ENCODE results near the gene SAC3D1. TPM values are rescaled to one million over a fixed set of nuclear protein-coding genes. Genes with fewer than 3 reads are reported as not detected.

The SAC3D1 gene
- total RNA-seq, 1 donor from 2014 or later: 19.6 TPM

GRCh38 chr11:65085446-65085845, 44.4 kb downstream of the SAC3D1 start:
- no peak for TF ChIP-seq CTCF (IDR thresholded peaks at IDR 0.05)
- peaks cover 10% of the 10 kb centered on the region in 2 donors for H3K4me1 ChIP-seq
- DNase-seq (ENCODE audit: low spot score in 2 of 2): no peak
- no peaks in the 10 kb centered on the region for H3K27me3 ChIP-seq
- peaks cover 28 to 43% of the 10 kb centered on the region in 2 donors for H3K36me3 ChIP-seq
- no peaks in the 10 kb centered on the region for H3K9me3 ChIP-seq
- intact Hi-C loops (cut with DNase I): loop anchor here (10.0 kb wide), 1 partner anchor 281 kb away; the partner anchor contains the start of gene MAP4K2
- peak overlapping the region in 1 of 2 donors; percentile 90 for H3K4me3 ChIP-seq
- no peak overlapping the region for H3K27ac ChIP-seq

GRCh38 chr11:65086809-65087208, 45.8 kb downstream of the SAC3D1 start:
- TF ChIP-seq CTCF (IDR thresholded peaks at IDR 0.05): no peak
- Histone ChIP-seq H3K9me3 (no peaks in the 10 kb centered on the region), H3K27ac (no peak overlapping the region), H3K4me1 (peaks cover 10% of the 10 kb centered on the region in 2 donors), H3K36me3 (peaks cover 28 to 43% of the 10 kb centered on the region in 2 donors), H3K4me3 (no peak overlapping the region), H3K27me3 (no peaks in the 10 kb centered on the region)
- intact Hi-C loops (cut with DNase I): loop anchor here (10.0 kb wide), 1 partner anchor 282 kb away; the partner anchor contains the start of gene MAP4K2
- no peak for DNase-seq (ENCODE audit: low spot score in 2 of 2)

GRCh38 chr11:65087216-65087615, 46.2 kb downstream of the SAC3D1 start:
- no peaks in the 10 kb centered on the region for H3K27me3 ChIP-seq
- no peak overlapping the region for H3K4me3 ChIP-seq
- no peak overlapping the region for H3K27ac ChIP-seq
- H3K9me3 ChIP-seq: no peaks in the 10 kb centered on the region
- DNase-seq (ENCODE audit: low spot score in 2 of 2): no peak
- H3K36me3 ChIP-seq: peaks cover 28 to 43% of the 10 kb centered on the region in 2 donors
- H3K4me1 ChIP-seq: peaks cover 10% of the 10 kb centered on the region in 2 donors
- intact Hi-C loops (cut with DNase I): loop anchor here (10.0 kb wide), 1 partner anchor 282 kb away; the partner anchor contains the start of gene MAP4K2
- TF ChIP-seq CTCF (IDR thresholded peaks at IDR 0.05): no peak

GRCh38 chr11:65087827-65088226, 46.8 kb downstream of the SAC3D1 start:
- no peak for DNase-seq (ENCODE audit: low spot score in 2 of 2)
- intact Hi-C loops (cut with DNase I): loop anchor here (10.0 kb wide), 1 partner anchor 283 kb away; the partner anchor contains the start of gene MAP4K2
- Histone ChIP-seq H3K36me3 (peaks cover 28 to 43% of the 10 kb centered on the region in 2 donors), H3K4me3 (no peak overlapping the region), H3K27me3 (no peaks in the 10 kb centered on the region), H3K27ac (no peak overlapping the region), H3K9me3 (no peaks in the 10 kb centered on the region), H3K4me1 (peaks cover 10% of the 10 kb centered on the region in 2 donors)
- TF ChIP-seq CTCF (IDR thresholded peaks at IDR 0.05): no peak

GRCh38 chr11:65089621-65090020, 48.6 kb downstream of the SAC3D1 start:
- Histone ChIP-seq H3K27ac (no peak overlapping the region), H3K4me3 (no peak overlapping the region), H3K9me3 (no peaks in the 10 kb centered on the region), H3K36me3 (peaks cover 28 to 43% of the 10 kb centered on the region in 2 donors), H3K4me1 (peaks cover 8 to 9% of the 10 kb centered on the region in 2 donors), H3K27me3 (no peaks in the 10 kb centered on the region)
- DNase-seq (ENCODE audit: low spot score in 2 of 2): no peak
- intact Hi-C loops (cut with DNase I): loop anchor here (10.0 kb wide), 1 partner anchor 285 kb away; the partner anchor contains the start of gene MAP4K2
- TF ChIP-seq CTCF (IDR thresholded peaks at IDR 0.05): no peak
